Fibroblast of skin of scalp (primary cell): ENCODE data around the gene TMEM116.

Experiments
- DNase-seq: peaks from one replicate; pipeline ENCODE4 v3.0.0-alpha.2; 2013

Gene TMEM116

GRCh38 chr12:111887926-111888745 is 124.8 kb downstream of the TMEM116 start:
- no peak for DNase-seq

GRCh38 chr12:111886662-111887545 is 126.1 kb downstream of the TMEM116 start:
- no peak for DNase-seq

- no peak for DNase-seq
Measured at GRCh38 chr12:111881716-111882115, 131.2 kb downstream of the TMEM116 start.
